GM19397 (cell line): ENCODE measurements around the gene WDR74.
"Not testable (repeated sequence)": the region's sequence is repeated elsewhere in the genome, so short reads cannot be mapped to it uniquely, and the experiment has no call there.

Experiments used
- ATAC-seq: cut with Tn5 transposase; IDR thresholded peaks from one replicate; pipeline ENCODE4 v1.9.1; 2021; ENCODE audit warnings: mild to moderate bottlenecking, moderate library complexity; ENCODE audit not compliant: unreplicated experiment

WDR74 gene

GRCh38 chr11:62842171-62842741 lies 2.9 kb upstream of the WDR74 start:
- no peak for ATAC-seq

GRCh38 chr11:62841361-62842170 lies 2.2 kb upstream of the WDR74 start:
- ATAC-seq = peak; percentile 45

DNA sequence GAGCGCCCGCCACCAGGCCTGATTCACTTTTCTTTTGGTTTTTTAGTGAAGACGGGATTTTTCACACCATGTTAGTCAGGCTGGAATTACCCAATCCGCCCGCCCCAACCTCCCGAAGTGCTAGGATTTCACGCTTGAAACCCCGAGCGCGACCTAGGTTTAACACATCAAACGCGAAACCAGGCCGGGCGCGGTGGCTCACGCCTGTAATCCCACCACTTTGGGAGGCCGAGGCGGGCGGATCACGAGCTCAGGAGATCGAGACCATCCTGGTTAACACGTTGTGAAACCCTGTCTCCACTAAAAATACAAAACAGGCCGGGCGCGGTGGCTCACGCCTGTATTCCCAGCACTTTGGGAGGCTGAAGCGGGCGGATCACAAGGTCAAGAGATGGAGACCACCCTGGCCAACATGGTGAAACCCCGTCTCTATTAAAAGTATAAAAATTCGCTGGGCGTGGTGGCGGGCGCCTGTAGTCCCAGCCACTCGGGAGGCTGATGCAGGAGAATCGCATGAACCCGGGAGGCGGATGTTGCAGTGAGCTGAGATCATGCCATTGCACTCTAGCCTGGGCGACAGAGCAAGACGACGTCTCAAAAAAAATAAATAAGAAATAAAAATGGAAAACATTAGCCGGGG lies 1.5 kb upstream of the WDR74 start:
- not testable (repeated sequence) for ATAC-seq

- no peak for ATAC-seq
Observed at GRCh38 chr11:62835336-62835735, 4.1 kb downstream of the WDR74 start.

- peak; percentile 14 for ATAC-seq
Observed at GRCh38 chr11:62832336-62833234, 6.8 kb downstream of the WDR74 start, which contains the start of gene TEX54. Gene TEX54 (minus strand): TSS chr11:62832841.

- ATAC-seq = peak; percentile 78
Observed at GRCh38 chr11:62831520-62832335, 7.7 kb downstream of the WDR74 start, which contains the start of gene STX5. Gene STX5 (minus strand): TSS chr11:62832051. CDS start chr11:62831243, 808 bp downstream.

- no peak for ATAC-seq
Observed at GRCh38 chr11:62830904-62831519, 8.4 kb downstream of the WDR74 start.

- ATAC-seq = not testable (repeated sequence)
Observed at GRCh38 chr11:62828130-62828529, 11.3 kb downstream of the WDR74 start.

DNA sequence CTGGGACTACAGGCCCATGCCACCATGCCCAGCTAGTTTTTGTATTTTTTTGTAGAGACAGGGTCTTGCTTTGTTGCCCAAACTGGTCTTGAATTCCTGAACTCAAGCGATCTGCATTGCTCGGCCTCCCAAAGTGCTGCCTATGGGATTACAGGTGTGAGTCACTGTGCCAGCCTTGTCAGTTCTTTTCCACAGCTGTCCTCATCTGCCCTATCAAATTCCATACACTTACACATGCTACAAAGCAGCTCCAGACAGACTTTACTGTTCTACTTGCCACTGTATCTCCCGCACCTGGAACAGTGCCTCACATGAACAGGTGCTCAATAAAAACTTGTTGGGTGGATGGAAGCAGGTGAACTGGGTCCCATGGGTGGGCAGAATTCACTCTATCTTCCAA lies 15.7 kb downstream of the WDR74 start:
- no peak for ATAC-seq

DNA sequence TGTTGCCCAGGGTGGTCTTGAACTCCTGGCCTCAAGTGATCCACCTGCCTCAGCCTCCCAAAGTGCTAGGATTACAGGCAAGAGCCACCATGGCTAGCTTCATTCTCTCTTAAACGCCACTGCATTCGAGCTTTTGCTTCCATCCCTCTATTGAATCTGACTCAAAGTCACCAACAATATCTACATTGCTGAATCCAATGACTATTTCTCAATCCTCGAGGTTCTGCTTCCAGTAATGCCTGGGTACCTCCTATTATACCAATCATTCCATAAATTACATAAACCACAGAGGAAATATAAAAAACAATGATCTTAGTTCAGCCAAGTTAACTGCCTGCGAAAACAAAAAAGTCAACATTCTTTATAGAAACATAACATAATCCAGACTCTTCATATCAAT lies 22.3 kb downstream of the WDR74 start:
- ATAC-seq = no peak

DNA sequence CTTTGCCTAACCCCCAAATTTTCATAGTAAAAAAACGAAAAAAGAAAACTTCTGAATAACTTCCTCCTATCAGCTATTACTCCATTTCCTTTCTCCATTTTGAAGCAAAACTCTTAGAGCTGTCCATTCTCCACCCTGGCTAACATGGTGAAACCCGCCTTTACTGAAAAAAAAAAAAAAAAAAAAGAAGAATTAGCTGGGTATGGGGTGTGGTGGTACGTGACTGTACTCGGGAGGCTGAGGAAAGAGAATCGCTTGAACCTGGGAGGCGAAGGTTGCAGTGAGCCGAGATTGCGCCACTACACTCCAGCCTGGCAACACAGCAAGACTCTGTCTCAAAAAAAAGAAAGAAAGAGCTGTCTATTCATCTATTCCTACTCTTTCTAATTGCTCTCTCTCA lies 22.8 kb downstream of the WDR74 start:
- no peak for ATAC-seq

GRCh38 chr11:62811659-62812058 lies 27.7 kb downstream of the WDR74 start:
- no peak for ATAC-seq

DNA sequence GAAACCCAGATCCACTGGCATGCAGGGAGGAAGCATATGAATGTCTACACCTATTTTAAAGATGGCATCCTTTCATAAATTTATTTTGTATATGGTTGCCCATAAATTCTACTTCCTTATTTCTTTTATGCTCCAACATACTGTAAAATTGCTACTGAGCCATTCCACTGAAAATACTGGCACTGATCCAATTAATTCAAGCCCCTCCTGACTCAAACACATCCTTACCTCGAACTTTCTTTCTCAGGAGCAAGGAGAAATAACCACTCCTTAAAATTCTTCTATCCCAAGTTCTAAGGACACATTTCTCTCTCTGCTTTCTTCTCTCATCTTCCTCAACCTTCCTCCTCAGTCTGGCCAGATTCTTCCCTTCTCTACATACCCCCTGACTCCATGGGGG lies 28.6 kb downstream of the WDR74 start:
- ATAC-seq = no peak

GRCh38 chr11:62806611-62807121 lies 32.7 kb downstream of the WDR74 start:
- ATAC-seq = no peak

- ATAC-seq = no peak
Observed at GRCh38 chr11:62805961-62806441, 33.4 kb downstream of the WDR74 start.

DNA sequence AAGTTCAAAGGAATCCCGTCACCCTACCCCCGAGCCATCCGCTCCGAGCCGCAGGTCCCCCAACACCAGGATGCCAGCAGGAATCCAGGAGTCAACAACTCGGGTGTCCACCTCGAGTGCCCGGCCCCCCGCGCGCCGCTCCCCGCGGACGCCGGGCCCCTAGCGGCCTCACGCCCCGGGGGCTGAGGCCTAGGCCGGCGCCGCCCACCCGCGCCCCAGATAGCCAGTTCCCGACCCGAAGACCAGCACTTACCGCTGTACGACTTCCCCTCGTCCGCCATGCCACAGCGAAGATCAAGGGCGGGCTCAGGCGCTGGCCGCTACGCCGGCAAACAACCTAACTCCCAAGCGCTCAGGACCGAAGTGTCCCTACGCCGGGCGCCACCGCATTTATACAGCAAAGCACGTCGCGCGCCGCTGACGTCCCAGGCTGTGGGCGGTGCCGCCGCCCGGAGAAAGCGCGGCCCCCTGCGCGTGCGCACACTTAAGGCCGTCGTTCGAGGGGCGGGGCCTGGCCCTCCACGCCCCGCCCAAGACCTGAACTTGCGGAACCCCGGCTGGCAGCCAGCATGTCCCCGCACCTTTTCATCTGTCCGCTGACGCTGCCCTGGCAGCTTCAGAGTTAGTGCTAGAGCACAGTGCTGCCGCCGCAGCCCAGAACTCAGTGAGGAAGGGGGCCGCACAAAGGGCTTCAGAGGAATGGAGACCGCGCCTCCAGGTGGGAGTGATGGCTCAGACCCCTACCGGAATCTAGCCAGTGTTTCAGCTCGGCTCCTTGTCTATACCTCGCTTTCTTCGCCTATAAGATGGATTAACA lies 34.1 kb downstream of the WDR74 start, which contains the start of gene NXF1:
NXF1 (minus strand) TSS at position 365 of the 817 bp plus-strand sequence; CDS start at position 281, 84 bp downstream.
- peak; percentile 87 for ATAC-seq

GRCh38 chr11:62804310-62805075 lies 34.9 kb downstream of the WDR74 start:
- no peak for ATAC-seq
